GM19452 (cell line): Measurements from ENCODE around the gene MBNL2.

ENCODE experiments used
- ATAC-seq: cut with Tn5 transposase; IDR thresholded peaks from one replicate; pipeline ENCODE4 v1.9.1; 2021; ENCODE audit not compliant: unreplicated experiment

Gene MBNL2

GRCh38 chr13:97289514-97290298 lies 67.6 kb downstream of the MBNL2 start:
- ATAC-seq: no peak

GRCh38 chr13:97295283-97296182 lies 73.4 kb downstream of the MBNL2 start:
- ATAC-seq: no peak

DNA sequence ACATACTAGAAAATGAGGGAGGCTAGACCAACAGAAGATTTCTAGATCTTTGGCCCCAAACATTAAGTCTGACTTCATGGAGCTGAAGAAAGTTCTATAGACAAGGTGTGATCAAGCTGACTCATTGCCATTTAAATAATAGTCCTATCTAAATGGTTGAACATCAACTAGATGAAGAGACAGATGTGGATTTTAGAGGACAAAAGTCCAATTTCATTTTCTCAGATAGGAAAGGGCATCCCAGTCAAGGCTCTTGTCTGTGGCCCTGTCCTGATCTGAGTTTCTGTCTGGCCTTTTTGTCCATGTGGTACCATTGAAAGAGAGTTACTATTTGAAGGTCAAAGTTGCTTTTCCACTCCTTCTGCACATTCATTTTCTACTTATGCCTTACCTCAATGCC lies 74.6 kb downstream of the MBNL2 start:
- ATAC-seq: no peak

GRCh38 chr13:97298816-97299215 lies 76.7 kb downstream of the MBNL2 start:
- no peak for ATAC-seq

DNA sequence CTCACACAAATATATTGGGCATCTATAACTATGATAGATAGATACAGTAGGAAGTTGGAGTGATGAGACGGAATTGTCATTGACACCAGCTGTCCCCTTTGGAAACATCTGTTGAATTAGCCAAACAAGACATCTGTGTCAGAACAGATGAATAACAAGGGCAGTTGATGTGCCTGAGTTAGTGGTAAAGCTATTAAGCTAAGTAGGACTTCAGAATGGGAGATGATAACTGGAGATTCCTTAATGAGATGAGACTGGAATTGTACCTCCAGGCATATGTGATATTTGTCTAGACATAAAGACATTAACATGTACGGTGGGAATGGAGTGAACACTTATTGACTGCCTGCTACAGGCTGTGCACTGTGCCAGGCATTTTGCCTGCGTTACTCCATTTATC lies 78.7 kb downstream of the MBNL2 start:
- no peak for ATAC-seq

GRCh38 chr13:97301382-97302095 lies 79.4 kb downstream of the MBNL2 start:
- ATAC-seq: no peak

DNA sequence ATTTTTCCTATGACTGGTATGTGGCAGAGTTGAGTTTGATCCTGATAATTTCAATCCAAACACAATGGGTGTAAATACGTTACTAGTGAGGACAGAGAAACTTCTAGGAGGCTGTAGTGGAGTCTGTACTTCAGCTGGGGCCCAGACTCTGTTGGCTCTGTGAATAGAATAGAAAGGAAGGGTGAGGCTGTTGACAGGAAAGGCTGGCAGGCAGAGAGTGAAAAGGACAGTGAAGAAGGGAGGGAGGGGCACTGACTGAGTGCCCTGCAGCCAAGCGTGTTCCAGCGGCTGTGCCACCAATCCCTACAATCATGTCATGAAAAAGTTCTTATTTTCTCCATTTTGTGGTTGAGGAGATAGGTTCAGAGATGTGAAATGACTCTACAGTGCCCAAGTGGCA lies 80.5 kb downstream of the MBNL2 start:
- no peak for ATAC-seq

- ATAC-seq: no peak
Observed at GRCh38 chr13:97306106-97306505, 84.0 kb downstream of the MBNL2 start.

DNA sequence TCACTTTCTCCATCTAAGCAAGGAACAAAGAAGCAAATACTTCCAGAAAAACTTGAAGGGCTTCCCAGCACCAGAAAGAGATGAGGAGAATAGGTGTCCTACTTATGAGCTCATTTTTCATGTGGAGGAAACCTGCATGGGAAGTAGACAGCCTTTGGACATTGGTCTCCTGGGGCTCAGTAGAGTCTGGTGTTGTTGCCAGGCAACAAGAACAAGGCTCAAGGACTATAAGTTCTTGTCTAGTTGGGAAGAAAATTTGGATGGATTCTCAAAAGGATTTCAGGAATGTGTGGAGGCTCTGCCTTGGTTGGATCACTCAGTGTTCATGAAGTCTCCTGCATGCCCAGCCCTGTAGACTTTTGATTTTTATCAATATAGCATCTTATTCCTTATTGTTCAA lies 84.5 kb downstream of the MBNL2 start:
- ATAC-seq: no peak

GRCh38 chr13:97307118-97307881 lies 85.2 kb downstream of the MBNL2 start:
- no peak for ATAC-seq

- ATAC-seq: no peak
Observed at GRCh38 chr13:97307882-97308624, 85.9 kb downstream of the MBNL2 start.

GRCh38 chr13:97308735-97309429 lies 86.7 kb downstream of the MBNL2 start:
- ATAC-seq: no peak

DNA sequence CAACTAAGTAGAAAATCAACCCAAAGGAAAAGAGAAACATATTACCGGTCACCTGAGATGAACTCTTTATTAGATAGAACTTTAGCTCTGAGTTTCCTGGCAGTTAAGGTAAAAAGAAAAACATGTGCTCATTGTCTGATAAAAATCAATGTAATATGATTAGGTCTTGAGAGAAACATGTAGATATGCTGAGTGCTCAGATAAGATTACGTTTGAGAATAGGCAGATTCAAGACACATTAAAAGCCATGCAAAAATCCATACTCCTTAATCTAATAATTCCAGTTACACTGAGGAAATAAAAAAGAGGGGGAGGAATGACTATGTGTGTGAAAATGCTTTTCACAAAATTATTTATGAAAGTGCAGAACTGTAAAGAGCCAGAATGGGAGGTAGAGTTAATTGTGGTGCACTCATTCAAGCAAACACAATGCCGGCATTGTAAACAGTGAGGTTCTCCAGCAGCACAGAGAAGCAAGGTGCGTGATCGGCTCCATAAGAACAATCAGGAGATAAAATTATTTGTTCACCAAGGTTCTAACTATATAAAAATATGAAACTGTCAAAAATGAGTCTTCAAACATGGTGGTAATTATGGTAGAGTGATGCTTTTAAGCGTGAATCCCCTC lies 88.8 kb downstream of the MBNL2 start:
- no peak for ATAC-seq

DNA sequence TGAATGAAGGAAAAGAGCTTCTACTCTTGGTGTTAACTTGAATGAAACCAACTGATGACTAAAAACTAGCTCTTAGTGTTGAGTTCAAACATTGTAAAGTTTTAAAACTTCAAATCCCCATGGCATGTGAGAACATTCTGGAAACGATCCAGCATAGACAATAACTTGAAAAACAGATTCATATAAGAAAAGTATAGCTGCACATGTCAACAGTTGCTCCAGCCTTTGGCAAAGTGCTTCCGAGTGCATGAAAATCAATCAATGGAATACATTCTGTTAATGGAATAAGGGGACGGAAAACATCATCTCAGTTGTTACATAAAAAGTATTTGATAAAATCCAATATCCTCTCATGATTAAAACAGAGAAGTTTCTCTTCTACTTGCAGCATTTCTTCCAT lies 89.8 kb downstream of the MBNL2 start:
- no peak for ATAC-seq

- no peak for ATAC-seq
Observed at GRCh38 chr13:97313551-97314260, 91.6 kb downstream of the MBNL2 start.

DNA sequence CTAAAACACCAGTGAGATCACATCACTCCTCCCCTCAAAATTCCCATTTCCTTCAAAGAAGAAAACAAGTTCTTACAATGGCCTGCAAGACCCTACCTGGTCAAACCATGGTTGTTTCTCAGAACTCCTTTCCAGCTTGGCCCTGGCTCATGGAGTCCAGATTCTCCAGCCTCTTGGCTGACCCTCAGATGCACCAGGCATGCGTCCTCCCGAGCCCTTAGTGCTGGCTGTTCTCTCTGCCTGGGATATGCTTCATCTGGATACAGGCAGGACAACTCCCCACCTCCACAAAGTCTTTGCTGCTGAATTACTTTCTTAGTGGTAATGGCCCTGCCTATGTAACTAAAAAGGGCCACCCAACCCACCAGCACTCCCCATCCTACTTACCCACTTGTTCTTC lies 94.3 kb downstream of the MBNL2 start:
- no peak for ATAC-seq

GRCh38 chr13:97317933-97318332 lies 95.8 kb downstream of the MBNL2 start:
- no peak for ATAC-seq

DNA sequence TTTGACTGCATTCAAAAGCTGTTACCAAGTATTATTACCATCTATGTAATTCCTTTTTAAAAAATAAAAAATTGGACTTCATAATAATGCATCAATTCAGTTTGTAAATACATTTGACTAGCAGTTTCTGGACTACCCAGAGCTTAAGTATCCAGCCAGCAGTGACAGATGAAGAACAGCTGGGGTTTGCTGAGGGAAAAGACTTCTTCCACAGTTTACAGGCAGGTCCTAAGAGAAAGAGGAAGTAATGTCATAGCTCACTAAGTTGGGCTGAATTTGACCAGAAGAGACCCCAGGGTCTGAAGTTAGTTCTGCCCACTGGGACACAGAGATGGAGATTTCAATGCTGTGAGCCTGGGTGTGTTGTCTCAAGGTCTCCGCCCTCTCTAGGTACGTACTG lies 96.4 kb downstream of the MBNL2 start:
- no peak for ATAC-seq
